ENCODE data around the gene CCBE1. TPM values are rescaled to one million over a fixed set of nuclear protein-coding genes. Genes with fewer than 3 reads are reported as not detected.
A peak's percentile ranks its signal among the peaks of the same experiment; 100 is the strongest.

Gene CCBE1
- total and polyA plus RNA-seq, 2 of the 4 experiments (the other 2 are of a cell fraction): 64.8 to 148 TPM

DNA sequence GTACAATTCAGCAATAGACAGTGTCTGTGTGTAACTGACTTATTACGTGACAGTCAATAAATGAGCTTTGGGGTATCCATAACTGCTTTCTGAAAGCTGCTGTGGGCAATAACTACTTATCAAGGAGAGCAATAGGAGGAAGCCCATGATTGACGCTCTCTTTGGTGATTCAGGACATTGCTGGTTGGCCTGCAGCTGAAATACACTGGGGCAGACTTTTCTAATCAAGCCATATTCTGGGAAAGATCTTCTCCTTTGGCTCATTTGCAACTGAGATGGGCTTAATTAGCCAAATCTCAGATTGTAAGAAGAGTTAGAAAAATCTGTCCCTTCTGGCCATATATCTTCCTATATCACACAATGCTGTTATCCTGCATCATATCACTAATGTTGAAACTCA is 24.0 kb upstream of the CCBE1 start:
- peak overlapping the region; percentile 41 for H2BK5ac ChIP-seq (ENCODE audit: low read depth, low read length, poor library complexity, severe bottlenecking)
- H3K79me1 ChIP-seq (ENCODE audit: low read depth in 1 of 2, low read length in 2 of 2): peaks cover 0 to 5% of the 10 kb centered on the region in 2 experiments; a peak in 2 of 4 replicates
- ChIA-PET CTCF (no interaction called here), POLR2A (ENCODE audit: unreplicated experiment) (no interaction called here)
- dilution Hi-C loops (cut with HindIII; ENCODE audit: low sequenced_read_pairs, unreplicated experiment) (no loop called here), intact Hi-C loops (cut with micrococcal nuclease) (no loop called here), in situ Hi-C loops (cut with MboI; ENCODE audit: low sequenced_read_pairs) (no loop called here)
- peak overlapping the region; percentile 64 for H2BK20ac ChIP-seq (ENCODE audit: low read depth, low read length)
- no peak overlapping the region for H3K27ac ChIP-seq (ENCODE audit: insufficient read depth, low read length)
- DNase-seq (no peak), ATAC-seq (ENCODE audit: low read depth) (no peak)
- no TSS peak for BruUV-seq (replicated peaks)
- H3K27me3 ChIP-seq (ENCODE audit: control insufficient read depth, insufficient read depth, low read length): no peaks in the 10 kb centered on the region
- H4K20me1 ChIP-seq (ENCODE audit: insufficient read depth, low read length): no peaks in the 10 kb centered on the region
- no peaks in the 10 kb centered on the region for H3K36me3 ChIP-seq (ENCODE audit: control insufficient read depth, insufficient read depth, low read length)
- peaks cover 21% of the 10 kb centered on the region for H3K9me1 ChIP-seq (ENCODE audit: insufficient read depth, low read length)
- H2AK5ac ChIP-seq (ENCODE audit: low read depth, low read length): peak overlapping the region; percentile 11
- no peak overlapping the region for H3K4me3 ChIP-seq (ENCODE audit: insufficient read depth, low read depth, low read length)
- H3K14ac ChIP-seq (replicated peaks; ENCODE audit: low read depth, low read length): 0 out of 2 replicates have a peak overlapping the region, but pooled peaks have one; percentile 16
- peak overlapping the region; percentile 59 for H4K91ac ChIP-seq (ENCODE audit: insufficient read depth, low read depth, low read length)
- H3K9me3 ChIP-seq (ENCODE audit: control insufficient read depth, insufficient read depth, low read length): 0 out of 2 replicates have a peak, but pooled peaks cover 3% of the 10 kb centered on the region
- H2AK9ac ChIP-seq (replicated peaks; ENCODE audit: low read depth, low read length, poor library complexity): no peak overlapping the region
- H3K4ac ChIP-seq (ENCODE audit: low read depth, low read length): peak overlapping the region; percentile 9; the same call in 1 of the 2 replicates
- H4K5ac ChIP-seq (ENCODE audit: low read depth, low read length): peak overlapping the region; percentile 53; the same call in 1 of the 2 replicates
- H3K4me1 ChIP-seq (ENCODE audit: control insufficient read depth, insufficient read depth, low read length): peaks cover 27% of the 10 kb centered on the region
- no CpG with 5 or more reads among the region's 2 CpGs for WGBS, 2 experiments (ENCODE audit: extremely low coverage in 2 of 2, insufficient read length in 1 of 2)
- H2BK120ac ChIP-seq (ENCODE audit: low read depth, low read length): peak overlapping the region; percentile 56
- H2BK15ac ChIP-seq (ENCODE audit: low read depth, low read length): peak overlapping the region; percentile 79; the same call in 2 of the 3 replicates
- peak overlapping the region in 1 of 2 experiments; percentile 18; a peak in 1 of 4 replicates for H4K8ac ChIP-seq (ENCODE audit: low read depth in 2 of 2, low read length in 2 of 2)
- H3K18ac ChIP-seq (ENCODE audit: low read depth, low read length): peak overlapping the region; percentile 17; the same call in 1 of the 2 replicates
- no peak overlapping the region for H2AFZ ChIP-seq (replicated peaks; ENCODE audit: low read length, poor library complexity)
- TF ChIP-seq RFX5 (IDR thresholded peaks at IDR 0.05; ENCODE audit: low read depth, low read length): no peak
- TF ChIP-seq NFE2L2 (IDR thresholded peaks at IDR 0.05; ENCODE audit: low read depth, low read length): no peak
- TF ChIP-seq FOS (IDR thresholded peaks at IDR 0.05; ENCODE audit: low read depth, low read length): no peak
- no peak for TF ChIP-seq POLR2A (IDR thresholded peaks at IDR 0.05; ENCODE audit: low read depth, low read length)
- TF ChIP-seq MXI1 (IDR thresholded peaks at IDR 0.05; ENCODE audit: borderline replicate concordance, low read depth, low read length): no peak
- TF ChIP-seq, protein P1, sequence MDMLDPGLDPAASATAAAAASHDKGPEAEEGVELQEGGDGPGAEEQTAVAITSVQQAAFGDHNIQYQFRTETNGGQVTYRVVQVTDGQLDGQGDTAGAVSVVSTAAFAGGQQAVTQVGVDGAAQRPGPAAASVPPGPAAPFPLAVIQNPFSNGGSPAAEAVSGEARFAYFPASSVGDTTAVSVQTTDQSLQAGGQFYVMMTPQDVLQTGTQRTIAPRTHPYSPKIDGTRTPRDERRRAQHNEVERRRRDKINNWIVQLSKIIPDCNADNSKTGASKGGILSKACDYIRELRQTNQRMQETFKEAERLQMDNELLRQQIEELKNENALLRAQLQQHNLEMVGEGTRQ (IDR thresholded peaks at IDR 0.05; ENCODE audit: low read depth, low read length): no peak
- H3K23ac ChIP-seq (ENCODE audit: low read depth, low read length): 0 out of 2 replicates have a peak overlapping the region, but pooled peaks have one; percentile 17
- no peak overlapping the region for H3K4me2 ChIP-seq (ENCODE audit: low read depth, low read length)
- no peak overlapping the region for H3K56ac ChIP-seq (ENCODE audit: extremely low read depth, insufficient read depth, low read length)
- no peak overlapping the region for H3K9ac ChIP-seq (ENCODE audit: low read depth, low read length)

Measured in IMR-90 (cell line).